H54 (cell line): Measurements from ENCODE around the gene UNC5B.
"Not testable (repeated sequence)": the region's sequence is repeated elsewhere in the genome, so short reads cannot be mapped to it uniquely, and the experiment has no call there.

Experiments
- DNase-seq: peaks from one replicate; pipeline ENCODE4 v3.0.0; 2011; ENCODE audit warnings: low spot score, mixed read lengths; ENCODE audit not compliant: insufficient read length
- FAIRE-seq: peaks from 3 replicates; lab custom pipeline; 2011; peaks lifted over from hg19 to GRCh38; lab: Jason Lieb, UNC
- POLR2A ChIP-seq: IDR thresholded peaks from 2 replicates; pipeline ENCODE4 v1.6.1; 2011; ENCODE audit warnings: low read depth, mild to moderate bottlenecking, low read length

Gene UNC5B

DNA sequence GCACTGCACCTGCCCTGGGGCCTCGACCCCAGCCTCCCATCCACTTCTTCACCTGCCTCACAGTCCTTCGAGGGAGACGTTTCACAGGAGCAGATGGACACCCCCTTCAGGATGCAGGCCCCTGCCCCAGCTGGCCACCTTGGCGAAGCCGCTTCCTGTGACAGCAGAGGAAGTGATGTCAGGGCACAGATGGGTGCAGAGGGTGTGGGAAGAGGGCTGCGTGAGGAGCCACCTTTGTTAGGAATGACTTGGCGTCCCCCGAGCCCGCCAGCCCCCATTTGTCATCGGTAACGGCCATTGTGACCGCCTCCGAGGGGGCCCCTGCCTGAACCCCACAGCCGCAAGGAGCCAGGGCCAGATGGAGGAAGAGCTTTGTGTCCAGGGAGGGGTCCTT lies 59.3 kb downstream of the UNC5B start:
- no peak for DNase-seq
- FAIRE-seq = no peak
- no peak for TF ChIP-seq POLR2A

DNA sequence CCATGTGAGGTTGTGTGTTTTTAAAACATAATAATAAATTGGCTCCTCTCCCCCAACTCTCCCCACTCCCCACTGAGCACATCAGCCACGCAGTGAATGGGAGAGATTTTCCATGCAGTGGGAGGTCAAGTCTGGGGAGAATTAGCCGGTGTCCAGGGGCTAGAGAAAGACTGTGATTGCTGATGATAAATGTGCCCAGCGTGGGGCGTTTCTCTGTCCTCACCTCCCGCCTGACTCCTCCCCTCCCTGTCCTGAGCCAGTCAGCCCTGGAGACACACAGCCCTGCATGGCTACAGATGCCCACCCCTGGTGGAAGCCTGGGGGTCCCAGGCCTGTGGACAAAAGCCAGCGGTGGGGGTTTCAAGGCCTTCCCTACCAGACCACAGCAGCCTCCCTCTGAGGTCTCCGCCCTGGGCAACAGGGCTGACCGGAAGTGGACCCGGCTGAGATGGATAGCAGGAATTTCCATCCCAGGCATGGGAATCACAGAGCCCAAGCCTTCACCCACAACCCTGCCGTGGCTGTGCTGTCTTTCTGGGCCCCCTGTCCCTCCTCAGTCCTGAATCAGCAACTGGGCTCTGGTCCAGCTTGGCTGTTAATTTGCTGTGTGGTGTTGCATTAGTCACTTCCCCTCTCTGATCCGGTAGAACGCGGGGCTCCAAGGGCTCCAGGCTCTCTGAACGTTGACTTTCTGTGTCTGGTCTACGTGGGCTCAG lies 59.8 kb downstream of the UNC5B start:
- peak; percentile 85 for DNase-seq
- no peak for TF ChIP-seq POLR2A
- FAIRE-seq = no peak

DNA sequence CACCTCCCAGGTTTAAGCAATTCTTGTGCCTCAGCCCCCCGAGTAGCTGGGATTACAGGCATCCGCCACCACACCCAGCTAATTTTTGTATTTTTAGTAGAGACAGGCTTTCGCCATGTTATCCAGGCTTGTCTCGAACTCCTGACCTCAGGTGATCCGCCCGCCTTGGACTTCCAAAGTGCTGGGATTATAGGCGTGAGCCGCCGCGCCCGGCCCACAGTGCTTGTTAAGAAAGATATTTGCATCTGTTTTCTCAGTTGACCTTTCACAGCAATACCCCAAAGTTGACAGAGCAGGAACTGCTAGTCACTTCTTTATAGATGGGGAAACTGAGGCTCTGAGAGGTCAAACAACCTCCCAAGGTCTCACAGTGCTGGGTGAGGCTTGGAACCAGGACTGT lies 60.6 kb downstream of the UNC5B start:
- FAIRE-seq = not testable (repeated sequence)

DNA sequence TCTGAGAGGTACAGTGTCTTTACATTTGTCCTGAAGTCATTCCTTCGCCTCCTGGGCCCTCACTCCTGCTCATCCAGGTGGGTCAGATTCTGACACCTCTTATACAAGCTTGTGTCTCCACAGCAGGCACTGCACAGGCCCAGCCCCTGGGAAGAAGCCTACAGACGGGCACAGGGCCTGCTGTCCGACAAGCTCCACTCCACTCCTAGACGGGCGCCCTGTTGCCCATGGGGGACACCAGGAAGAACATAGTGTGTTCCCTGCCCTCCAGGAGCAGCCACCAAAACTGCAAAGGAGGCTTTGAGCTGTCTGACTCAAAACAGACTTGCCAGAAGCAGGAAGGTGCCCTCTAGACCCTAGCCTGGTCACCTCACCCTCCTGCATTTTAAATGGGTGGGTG lies 61.1 kb downstream of the UNC5B start:
- TF ChIP-seq POLR2A = no peak
- FAIRE-seq (no peak), DNase-seq (no peak)

More for the DNA sequence above, 60.6 kb downstream of the UNC5B start:
- not testable (repeated sequence) for DNase-seq

DNA sequence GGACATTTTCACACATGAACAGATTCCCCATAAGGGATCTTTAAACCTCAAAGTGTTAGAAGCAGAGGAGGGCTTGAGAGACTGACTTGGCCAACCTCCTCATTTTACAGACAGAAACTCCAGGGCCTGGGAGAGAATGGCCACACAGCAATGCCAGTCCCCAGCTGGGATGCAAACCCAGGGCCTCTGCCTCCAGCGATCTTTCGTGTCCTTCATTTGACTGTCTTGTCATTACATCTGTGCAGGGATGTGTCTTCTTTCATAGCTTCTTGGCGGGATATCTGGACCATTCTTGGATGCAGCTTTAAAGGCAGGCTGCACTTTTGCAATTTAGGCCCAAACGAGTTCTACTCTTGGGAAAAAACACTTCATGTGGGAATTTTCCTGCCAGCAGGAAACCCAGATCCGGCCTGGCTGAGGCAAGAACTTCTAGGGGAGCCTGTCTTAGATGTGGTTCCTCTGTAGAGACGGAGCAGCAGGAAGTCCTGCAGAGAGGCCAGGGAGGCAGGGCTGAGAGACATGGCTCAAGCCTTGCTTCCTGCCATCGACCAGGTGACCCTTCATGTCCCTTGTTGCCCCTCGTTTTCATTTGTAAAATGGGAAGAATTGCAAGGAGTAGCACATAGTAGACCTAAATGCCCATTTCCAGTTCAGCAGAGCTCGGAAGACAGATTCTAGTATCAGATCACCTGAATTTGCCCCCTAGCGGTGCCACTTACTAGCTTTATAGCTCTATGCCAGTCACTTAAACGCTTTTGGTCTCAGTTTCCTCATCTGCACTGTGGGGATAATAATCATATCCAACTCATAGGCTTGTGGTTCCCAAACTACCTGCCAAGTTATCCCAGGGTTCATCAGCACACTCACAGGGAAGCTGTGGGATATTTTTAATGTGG lies 62.8 kb downstream of the UNC5B start:
- DNase-seq = no peak
- no peak for FAIRE-seq
- TF ChIP-seq POLR2A = no peak

DNA sequence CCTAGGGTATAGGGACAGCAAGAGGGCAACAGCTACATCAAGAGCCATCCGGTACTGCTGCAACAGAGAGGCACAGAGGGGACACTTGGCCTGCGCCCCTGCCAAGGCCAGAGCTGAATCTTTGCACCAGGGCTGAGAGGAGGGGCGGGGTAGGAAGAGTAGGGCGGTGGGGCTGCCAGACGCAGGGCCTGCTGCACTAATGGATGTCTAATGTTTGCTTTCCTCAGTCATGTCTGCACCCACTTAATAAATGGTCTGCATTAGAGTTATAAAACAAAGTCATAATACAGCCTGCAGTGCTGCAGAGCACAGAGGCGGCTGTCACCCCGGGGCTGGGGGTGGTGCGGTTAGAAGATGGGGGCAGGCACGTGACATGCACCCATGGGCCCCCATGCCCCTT lies 64.5 kb downstream of the UNC5B start:
- DNase-seq (no peak), FAIRE-seq (no peak)
- no peak for TF ChIP-seq POLR2A

DNA sequence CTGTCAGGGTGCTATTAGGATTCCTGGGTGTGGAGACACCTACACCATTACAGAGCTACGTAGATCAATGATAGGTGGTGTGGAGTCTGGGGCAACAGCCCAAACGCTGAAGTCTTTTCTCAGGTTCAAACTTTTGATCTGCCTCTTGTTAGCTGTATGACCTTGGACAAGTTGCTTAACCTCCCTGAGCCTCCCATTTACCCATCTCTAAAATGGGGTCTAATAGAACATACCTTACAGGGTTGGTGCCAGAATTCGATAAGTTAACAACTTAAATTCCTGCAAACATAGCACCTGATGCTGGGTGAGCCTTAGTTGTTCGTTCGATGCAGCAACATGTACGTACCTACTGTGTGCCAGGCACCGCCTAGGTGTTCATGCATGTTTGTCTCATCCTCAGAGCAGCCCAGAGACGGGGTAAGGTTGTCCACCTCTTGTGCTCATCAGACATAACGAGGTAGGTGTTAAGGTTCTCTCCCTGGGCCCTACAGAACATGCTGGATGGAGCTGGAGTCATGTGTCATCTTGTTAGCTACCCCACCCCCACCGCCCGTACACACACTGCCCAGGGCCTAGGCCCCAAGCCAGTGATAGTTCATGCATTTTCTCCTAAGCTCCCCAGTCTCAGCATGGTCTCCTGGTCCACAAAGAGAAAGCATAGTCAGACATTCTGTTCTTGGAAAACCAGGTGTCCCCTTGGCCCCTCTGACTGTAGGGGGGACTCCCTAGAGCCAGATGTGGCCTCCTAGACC lies 65.7 kb downstream of the UNC5B start:
- no peak for DNase-seq
- no peak for FAIRE-seq
- no peak for TF ChIP-seq POLR2A

- no peak for FAIRE-seq
- DNase-seq = no peak
- no peak for TF ChIP-seq POLR2A
Observed at GRCh38 chr10:71278691-71279588, 66.6 kb downstream of the UNC5B start.

- FAIRE-seq (no peak), DNase-seq (no peak)
- no peak for TF ChIP-seq POLR2A
Observed at GRCh38 chr10:71279590-71280170, 67.3 kb downstream of the UNC5B start.

DNA sequence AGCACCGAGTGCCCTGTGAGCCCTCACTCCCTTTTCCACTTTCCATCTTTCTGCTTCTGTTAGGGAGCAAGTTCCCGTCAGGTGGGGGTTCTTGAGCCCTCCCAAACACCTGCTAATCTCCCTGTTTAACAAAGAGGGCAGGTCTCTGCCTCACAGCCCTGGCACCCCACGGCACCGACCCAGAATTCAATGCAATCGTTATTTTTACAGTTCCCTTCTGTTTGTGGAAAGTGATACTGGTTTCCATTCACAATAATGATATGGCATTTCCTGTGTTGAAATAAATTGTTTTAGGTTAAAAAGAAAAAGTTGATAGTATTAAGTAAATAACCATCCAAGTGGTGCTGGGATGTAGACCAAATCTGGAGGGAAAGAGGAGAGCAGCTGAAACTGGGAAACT lies 67.8 kb downstream of the UNC5B start:
- TF ChIP-seq POLR2A = no peak
- FAIRE-seq (no peak), DNase-seq (no peak)

- DNase-seq = no peak
- FAIRE-seq = no peak
- TF ChIP-seq POLR2A = no peak
Observed at GRCh38 chr10:71280825-71281224, 68.5 kb downstream of the UNC5B start.

GRCh38 chr10:71281646-71282322 lies 69.4 kb downstream of the UNC5B start:
- no peak for TF ChIP-seq POLR2A
- FAIRE-seq (no peak), DNase-seq (no peak)
